GM19193 (cell line): ENCODE results near the gene ARID5B.

Source experiments
- POLR2A ChIP-seq: IDR thresholded peaks from 4 replicates; pipeline ENCODE4 v1.6.1; 2011; ENCODE audit not compliant: insufficient read depth, insufficient read length; ENCODE audit errors: extremely low read depth

Gene ARID5B

DNA sequence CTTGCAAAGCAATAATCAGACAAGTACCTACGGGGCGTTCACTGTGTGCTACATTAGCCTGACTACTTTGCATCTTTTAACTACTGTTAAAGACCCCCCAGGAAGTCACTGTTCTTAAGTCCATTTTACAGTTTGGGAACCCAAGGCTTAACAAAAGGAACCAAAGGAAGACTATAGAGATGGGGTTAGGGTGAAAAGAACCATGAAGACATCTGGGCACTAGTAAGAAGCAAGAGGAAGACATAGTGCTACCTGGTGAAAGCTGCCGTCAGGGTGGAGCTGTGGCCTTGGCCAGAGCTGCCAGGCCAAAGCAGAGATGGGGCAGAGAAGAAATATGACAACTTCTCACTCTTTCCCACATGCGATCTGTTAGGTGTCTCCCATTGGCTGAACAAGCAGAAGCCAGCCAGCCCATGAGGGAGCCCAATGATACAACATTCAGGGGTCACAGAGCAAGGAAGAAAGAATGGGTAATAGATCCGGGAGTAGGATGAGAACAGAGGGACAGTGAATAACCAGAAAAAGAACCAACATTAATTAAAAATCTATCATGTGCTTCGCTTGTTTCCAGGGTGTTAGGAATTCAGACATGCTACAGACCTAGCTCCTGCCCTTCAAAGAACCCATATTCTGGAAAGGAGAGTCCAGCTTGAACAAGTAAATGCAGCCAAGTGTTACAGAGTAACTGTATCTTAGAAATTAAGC, 85.4 kb downstream of the ARID5B start:
- TF ChIP-seq POLR2A = no peak

DNA sequence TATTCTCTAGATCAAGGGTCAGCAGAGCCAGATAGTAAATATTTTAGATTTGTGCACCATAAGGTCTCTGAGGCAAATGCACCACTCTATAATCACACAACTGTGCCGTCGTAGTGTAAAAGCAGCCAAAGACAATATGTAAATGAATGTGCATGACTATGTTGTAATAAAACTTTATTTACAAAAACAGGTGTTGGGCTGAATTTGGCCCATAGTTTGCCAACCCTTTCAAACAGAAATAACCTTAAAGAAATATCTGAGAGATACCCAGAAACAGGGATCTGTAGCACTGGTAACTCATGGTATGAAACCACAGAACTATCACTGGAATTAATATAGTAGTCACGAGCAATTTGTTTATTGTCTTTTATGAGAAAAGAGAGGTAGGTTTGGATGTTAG, 86.0 kb downstream of the ARID5B start:
- TF ChIP-seq POLR2A = no peak

DNA sequence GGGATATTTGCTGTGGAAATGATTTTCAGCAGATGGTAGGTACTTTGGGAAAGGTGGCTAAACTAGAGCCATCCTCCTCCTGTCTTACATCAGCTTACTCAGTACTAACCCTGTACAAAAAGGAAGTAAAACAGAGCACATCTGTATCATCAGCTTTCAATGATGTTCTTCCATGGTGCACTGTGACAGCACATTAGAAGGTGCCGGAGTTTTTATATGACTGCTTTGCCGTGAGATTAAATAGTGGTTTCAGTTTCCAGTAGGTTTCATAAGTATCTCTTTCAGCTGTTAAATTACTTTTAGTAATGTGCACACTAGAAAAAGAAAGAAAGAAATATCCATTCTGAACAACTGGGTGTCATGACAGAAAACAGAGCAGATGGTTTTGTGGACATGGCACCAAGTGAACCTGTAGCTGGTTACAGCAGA, 86.5 kb downstream of the ARID5B start:
- peak; percentile 3 for TF ChIP-seq POLR2A

DNA sequence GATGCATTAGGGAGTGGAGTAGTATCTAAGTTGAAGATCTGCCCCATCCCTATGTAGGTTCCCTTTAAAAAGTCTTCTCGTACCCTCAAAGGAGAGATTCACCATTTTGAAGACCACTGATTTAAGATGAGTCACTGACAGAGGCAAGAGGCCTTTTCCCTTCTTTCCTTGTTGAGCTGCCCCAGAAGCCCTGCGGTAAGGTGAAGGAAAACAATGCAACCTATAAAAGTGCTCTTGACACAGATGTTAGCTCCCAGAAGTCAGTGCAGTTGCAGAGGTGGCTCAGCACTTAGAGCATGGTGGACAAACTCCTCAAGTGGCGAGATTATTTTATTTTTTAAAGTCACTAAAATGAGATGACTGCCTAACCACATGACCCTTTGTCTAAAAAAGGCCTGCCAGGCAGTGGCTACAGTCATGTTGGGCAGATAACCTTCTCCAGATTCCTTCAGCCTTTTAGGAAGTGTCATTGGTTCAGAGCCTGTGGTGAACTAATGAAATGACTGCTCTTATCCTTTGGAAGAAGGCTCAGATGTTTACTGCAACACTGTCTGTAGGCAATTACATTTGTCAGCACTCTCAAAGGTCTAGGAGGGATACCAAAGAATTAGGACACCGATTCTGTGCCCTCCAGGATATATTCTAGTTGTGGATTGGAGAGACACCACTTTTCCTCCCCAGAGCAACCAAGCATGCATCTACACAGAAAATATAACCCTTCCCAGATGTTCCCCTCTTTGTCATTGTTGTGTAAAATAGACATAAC, 88.7 kb downstream of the ARID5B start:
- no peak for TF ChIP-seq POLR2A

DNA sequence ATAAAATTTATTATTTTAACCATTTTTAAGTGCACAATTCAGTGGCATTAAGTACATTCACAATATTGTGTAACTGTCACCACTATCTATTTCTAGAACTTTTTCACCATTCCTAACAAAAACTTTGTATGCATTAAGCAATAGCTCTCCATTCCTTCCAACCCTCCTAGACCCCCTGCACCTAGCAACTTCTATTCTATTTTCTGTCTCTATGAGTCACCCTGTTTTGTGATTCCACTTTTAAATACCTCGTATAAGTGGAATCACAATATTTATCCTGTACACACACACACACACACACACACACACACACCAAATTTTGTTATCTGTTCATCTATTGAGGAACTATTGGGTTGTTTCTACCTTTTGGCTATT, 89.2 kb downstream of the ARID5B start:
- no peak for TF ChIP-seq POLR2A

DNA sequence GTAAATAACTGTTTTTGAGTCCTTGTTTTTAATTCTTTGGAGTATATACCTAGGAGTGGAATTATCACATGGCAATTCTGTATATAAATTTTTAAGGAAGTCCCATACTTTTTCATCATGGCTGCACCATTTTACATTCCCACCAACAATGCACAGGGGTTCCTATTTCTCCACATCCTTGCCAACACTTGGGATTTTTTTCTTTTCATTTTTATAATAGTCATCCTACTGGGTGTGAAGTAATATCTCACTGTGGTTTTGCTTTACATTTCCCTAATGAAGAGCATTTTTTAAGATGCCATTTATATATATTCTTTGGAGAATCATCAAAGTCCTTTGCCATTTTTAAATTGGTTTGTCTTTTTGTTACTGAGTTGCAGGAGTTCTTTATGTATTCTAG, 89.7 kb downstream of the ARID5B start:
- TF ChIP-seq POLR2A = no peak

DNA sequence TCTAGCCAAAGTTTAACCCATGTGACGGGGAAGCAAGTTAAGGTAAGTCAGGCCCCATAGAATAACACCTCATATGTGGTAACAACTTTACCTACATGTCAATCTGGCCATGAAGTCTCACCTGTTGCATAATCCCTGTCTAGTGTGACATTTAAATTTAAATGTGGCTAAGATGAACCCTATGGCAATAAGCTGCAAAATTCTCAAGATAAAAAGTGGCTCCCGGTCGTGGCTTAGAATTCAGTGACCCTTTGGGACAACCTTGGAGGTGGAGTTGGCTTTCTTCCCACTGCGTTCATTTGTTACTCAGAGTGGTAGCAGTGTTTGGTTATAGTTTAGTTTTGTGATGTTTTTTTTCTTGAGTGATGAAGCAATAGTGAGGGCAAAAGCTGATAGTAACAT, 90.6 kb downstream of the ARID5B start:
- TF ChIP-seq POLR2A = no peak

DNA sequence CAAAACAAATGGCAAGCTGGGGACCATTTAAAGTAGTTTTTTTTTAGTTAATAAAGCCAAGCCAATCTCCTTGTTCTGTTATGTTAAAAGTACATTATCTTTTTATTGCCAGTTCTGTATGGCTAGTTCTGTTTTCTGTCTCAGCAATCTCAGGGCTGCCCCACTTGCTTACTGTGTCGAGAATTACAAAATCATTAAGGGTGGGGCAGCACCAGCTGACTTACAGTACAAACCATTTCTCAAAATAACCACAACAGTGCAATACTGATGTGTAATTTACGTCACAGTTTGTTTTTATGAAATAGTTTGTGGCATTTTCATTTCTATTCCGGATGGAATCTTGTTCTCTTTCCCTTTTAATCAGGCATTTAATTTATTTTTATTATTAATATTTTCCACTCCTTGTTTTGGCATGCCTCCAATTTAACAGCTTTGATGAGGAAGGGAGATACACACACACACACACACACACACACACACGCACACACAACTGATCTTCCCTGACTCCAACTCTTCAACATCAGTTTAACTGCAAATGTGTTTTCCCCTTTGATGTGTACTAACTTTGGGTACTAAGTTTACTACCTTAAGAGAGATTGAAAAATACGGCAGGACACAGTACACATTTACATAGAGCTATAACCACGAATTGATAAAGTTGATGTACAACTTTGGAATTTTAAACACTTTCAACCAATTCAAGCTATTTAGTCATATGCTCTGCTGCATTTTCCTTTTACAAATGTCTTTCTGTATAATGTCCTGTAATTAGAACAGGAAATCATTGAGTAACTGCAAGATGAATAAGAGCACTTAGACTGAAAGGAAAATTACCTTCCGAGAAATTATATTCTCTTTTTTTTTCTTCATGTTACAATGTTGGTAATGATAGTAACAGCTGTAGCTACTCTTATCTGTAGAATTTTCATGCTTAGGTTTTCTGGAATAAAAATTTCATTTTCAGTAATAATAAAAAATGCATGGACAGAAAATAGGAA, 91.5 kb downstream of the ARID5B start:
- TF ChIP-seq POLR2A = no peak

DNA sequence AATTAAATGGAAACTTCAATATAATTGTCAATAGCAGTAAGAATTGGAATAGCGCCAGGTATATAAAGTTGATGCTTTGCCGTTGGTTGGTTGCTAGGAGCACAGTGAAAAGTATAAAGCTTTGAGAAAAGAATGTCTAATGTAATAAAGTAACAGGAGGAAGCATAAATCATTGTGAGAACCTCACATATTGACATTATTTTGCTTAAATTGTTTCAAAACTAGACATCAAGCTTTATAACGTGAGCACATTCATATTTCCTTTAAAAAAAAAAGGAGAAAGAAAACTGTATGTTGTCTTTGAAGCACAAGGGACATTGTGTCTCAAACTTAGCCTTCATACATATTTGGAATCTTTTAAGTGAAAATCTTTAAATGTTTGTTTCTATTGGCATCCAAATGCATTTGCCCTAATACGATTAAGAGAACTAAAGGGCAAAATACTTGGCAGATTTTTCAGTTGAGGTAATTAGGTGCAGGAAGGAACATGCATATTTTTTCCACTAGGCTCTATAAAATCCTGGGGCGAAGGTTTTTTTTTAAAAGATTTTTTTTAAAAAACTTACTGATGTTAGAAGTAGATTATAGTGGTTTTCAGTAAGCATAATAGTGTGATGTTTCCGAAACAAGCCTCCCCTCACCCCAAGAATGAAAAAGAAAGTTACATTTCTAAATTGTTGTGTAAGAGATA, 92.4 kb downstream of the ARID5B start:
- no peak for TF ChIP-seq POLR2A

DNA sequence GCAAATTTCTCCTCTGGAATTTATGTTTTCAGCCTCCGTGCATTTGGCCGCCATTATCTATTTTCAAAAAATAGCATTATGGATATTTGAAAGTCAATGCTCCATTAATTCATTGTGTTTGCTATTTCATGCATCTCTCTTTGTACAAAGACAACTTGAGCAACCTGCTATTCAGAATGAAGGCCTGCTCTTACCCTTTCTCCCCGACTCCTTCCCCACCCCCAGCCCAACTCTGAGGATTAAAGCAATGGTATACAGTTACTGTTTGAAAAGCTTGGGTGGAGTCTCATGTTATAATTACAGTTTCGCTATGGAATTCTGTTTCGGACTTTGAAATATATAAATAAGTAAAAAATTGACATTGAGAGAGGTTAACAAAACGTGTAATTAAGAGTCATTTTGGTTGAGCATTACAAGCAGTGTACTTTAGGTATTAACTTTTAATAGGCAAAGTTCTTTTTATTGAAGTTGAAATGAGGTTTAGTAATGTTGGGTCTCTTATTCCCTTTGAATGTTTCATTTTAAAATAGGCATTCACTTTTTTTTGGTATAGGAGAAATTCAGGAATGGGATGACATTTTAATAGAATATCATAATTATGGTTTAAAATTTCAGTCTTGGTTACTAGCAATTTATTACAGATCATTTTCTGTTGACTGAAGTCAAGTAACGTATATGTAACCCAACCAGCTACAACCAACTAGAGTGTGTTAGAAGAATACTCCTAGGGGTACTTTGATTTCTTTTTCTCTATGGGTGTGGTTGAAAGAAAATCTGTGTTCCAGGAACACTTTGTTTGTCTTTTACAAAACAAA, 93.1 kb downstream of the ARID5B start:
- TF ChIP-seq POLR2A = no peak

DNA sequence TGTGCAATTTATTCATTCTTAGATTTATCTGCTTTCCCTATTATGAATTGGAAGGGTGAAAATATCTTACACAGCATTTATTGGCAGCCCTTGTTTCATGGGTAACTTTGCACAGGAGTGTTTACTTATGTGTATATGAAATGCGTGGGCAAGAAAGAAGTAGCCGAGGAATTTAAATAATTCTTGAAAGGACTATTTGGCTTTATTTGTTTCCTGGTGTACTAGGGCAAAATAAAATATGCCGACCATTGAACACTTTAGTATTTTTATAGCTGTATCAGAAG, 93.7 kb downstream of the ARID5B start:
- no peak for TF ChIP-seq POLR2A

DNA sequence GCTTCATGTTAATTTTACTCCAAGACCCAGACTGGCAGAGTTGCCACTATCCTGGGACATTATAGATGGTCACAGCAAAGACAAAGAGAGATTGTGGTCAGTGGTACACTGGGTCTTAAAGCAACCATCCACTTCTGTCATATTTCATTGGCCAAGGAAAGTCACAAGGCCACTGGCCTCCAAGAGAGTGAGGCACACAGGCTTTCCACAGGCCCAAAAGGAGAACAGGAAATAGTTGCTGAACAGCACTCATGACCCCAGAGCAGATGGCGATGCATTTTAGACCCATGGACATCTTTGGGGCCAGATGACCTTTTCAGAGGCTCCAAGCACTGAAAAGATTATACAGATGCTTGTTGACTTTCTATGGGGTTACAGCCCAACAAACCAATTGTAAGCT, 97.4 kb downstream of the ARID5B start:
- no peak for TF ChIP-seq POLR2A

DNA sequence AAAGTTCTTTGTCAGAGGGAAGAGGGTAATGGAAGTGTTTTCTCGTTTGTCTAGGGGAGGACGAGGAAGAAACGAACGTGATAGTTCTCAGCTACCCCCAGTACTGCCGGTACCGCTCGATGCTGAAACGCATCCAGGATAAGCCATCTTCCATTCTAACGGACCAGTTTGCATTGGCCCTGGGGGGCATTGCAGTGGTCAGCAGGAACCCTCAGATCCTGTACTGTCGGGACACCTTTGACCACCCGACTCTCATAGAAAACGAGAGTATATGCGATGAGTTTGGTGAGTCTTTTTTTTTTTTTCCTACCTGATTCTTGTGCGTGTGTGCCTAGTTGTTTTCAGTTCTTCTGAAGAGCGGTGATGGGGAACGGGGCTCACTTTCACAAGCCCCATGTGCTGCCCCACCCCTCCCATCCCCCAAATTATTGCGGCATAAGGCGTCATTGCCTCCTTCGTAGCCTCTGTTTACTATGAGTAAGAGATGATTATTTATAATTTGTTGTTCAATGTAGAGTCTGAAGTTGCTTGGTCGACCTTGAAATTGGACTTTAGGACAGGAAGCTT, 98.6 kb downstream of the ARID5B start:
- peak; percentile 65 for TF ChIP-seq POLR2A

DNA sequence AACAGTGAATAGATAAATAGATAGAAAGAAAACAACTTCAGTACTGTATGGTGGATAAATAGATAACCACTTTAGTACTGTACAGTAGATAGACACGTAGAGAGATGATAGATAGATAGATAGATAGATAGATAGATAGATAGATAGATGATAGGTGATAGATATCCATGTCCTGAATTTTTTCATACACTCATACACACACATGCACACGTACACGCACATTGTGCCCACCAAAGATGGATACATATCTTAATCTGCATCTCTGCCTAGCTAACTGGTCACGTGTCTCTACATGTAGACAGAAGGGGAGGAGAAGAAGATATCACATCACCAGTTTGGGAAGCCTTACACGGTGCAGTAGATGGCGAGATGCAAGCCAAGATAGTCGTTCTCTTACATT, 99.2 kb downstream of the ARID5B start:
- TF ChIP-seq POLR2A = no peak

DNA sequence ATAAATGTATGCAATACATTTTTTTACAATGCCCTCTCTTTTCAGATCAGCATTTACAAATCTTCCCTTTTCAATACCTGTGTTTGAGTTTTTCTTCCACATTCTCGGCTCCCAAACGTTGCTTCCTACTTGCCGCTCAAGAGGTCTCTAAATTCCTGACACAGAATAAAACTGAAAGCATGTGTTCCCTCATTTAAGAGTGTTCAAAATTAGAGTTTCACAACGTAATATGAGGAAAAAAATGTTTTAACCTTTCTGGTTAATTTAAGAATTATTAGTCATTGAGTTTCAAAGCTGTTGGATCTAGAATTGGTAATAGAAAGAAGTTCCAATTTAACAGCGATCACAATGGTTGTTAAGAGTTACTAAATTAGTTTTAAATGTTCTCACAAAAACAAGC, 100.4 kb downstream of the ARID5B start:
- no peak for TF ChIP-seq POLR2A

DNA sequence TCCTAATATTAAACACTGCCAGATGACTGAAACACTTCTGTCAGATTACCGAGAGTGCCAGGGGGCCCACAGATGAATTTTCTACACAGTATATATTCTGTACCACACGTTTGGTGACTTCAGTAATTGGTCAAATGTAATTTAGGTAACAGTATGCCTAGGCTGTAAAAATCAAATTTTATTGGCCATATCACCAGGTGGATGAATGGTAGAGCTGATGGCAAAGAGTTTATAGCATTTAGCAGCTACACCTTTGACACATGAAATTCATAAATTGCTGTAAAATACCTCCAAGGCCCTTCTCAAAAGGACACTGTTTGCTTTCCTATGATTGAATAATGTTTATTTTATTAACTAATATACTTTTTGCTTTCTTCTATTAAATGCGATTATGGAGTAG, 101.3 kb downstream of the ARID5B start:
- no peak for TF ChIP-seq POLR2A
